GM12801 (cell line): ENCODE measurements around the gene ARID1B.

ENCODE experiments used
- CTCF ChIP-seq: IDR thresholded peaks from one replicate; pipeline ENCODE4 v1.5.1; 2011; ENCODE audit warnings: control low read depth; ENCODE audit not compliant: insufficient read length; ENCODE audit errors: extremely low read depth

The ARID1B gene

GRCh38 chr6:156842598-156843250 is 65.5 kb downstream of the ARID1B start:
- no peak for TF ChIP-seq CTCF

DNA sequence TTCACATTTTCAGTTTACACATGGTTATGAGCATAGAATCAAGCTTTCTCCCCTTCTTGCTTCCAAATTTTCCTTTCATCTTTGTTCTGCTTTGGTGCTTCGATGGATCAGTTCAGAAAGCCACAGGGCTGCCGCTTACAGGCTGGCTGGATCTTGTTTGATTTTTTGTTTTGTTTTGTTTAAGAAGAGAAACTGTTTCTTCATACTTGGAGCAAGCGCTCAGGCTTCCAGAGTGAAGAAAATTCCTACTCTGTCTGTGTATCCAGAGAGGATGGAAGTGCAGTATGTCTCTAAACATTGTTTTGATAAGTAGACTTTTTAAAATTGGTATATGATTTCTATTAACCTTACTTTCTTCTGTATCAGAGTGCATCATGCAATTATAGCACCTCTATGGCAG is 66.9 kb downstream of the ARID1B start:
- no peak for TF ChIP-seq CTCF

DNA sequence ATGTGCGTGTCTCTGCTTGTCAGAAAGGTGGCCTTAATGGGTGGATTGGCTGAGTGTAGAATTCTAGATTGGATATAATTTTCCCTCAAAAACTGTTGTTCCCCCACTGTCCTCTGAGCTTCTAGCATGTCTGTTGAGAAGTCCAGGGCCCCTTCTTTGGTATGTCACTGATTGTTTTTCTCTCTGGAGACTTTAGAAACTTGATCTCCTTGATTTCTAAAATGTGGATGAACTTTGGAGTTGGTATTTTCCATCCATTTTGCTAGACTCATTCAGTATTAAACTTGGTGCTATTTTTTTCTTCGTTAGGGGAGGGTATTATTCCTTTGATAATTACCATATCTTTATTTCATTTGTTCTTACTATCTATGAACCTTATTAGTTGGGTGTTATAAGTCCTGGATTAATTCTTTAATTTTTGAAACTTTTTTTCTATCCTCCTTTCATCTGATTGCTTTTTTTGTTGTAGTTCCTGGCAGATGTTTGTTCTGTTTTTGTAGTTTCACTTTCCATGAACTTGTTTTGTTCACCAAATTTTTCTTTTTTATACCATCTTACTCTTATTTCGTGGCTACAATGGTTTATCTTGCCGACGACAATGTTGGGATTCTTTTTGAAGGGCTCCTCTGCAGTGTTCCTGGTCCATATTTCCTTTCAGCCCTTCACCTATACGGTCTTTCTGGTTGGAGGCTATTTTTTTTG is 68.4 kb downstream of the ARID1B start:
- no peak for TF ChIP-seq CTCF

DNA sequence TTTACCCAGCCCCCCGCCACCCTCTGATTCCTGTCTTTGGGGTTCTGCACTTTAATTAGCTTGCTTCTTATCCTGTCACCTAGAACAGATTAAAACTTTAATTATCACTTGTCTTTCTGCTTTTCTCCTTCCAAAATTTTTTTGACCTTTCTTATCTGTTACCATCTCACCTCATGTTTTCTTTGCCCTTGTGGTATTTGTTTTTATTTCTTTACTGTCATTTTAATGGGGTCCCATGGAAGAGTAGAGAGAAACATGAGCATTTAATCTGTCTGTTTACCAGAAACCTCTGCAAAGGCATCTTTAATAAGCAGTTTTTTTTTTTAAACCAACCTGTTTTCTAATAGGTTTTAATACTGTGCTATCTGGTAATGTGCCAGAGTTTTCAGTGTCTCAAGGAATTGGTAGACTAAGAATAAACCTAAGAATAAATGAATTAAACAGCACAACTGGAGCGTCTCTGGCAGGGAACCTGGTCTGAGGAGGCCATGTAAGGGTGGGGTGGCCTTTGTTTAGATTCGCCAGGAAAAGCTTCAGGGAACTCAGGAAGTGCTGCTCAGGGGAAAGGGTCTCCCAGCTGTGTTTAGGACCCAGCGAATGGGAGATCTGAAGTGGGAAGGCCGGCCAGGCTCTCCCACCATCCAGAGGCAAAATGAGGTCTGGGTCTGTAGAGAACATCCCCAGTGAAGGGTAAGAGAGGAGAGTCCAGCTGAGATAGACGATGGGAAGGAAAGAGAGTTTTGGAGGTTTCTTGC is 69.8 kb downstream of the ARID1B start:
- no peak for TF ChIP-seq CTCF

DNA sequence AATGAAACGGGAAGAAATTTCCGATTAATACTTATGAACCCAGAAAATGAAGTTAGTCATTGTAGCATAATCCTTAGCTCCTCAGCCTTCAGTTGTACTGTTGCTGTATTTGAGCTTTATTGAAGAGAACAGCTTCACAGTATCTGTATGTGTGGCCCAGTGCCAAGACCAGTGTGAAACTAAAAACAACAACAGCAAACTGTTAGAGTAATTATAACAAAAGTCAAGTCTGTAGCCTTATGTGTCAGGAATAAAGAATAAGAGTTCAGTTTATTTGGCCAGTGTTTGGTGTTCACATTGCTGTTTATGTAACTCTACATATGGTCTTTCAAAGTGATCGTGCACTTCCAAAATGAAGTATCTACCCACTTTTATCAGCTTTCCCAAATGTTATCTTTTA is 70.9 kb downstream of the ARID1B start:
- no peak for TF ChIP-seq CTCF

GRCh38 chr6:156848533-156848932 is 71.4 kb downstream of the ARID1B start:
- TF ChIP-seq CTCF: no peak

DNA sequence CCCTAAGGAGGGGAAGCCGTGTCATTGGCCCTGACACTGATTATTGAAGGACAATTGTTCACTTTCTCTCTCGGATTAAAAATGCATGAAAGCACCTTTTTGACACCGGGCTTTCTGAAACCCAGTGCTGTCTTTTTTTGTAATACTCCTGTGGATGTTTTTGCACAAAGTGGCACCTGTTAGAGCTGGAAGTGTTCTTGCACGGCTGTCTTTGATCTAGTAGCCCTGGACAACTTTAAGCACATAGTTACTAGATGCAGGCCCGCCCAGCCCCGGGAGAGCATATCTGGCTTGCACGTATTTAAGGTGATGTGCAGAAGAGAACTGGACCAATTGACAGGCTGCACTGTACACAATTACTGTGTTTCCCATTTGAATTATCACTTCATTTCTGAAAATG is 72.6 kb downstream of the ARID1B start:
- TF ChIP-seq CTCF: no peak
